ENCODE data around the gene TCEAL8.
A peak's percentile ranks its signal among the peaks of the same experiment; 100 is the strongest.

Gene TCEAL8

GRCh38 chrX:103275947-103276567 lies 21.1 kb upstream of the TCEAL8 start:
- Mint-ChIP-seq H3K9me3 (peaks cover 38% of the 10 kb centered on the region), H3K4me3 (peak overlapping the region; percentile 71), H3K27ac (no peak overlapping the region), H3K36me3 (ENCODE audit: low read depth) (peaks cover 5% of the 10 kb centered on the region), H3K4me1 (peaks cover 19% of the 10 kb centered on the region), H3K27me3 (ENCODE audit: low read depth, poor library complexity) (peaks cover 22% of the 10 kb centered on the region)
- no peak for TF ChIP-seq CTCF (IDR thresholded peaks at IDR 0.05)
- DNase-seq: no peak

GRCh38 chrX:103274284-103274683 lies 19.3 kb upstream of the TCEAL8 start:
- Mint-ChIP-seq H3K4me3 (no peak overlapping the region), H3K4me1 (peaks cover 19% of the 10 kb centered on the region), H3K36me3 (ENCODE audit: low read depth) (peaks cover 5% of the 10 kb centered on the region), H3K9me3 (peaks cover 30% of the 10 kb centered on the region), H3K27me3 (ENCODE audit: low read depth, poor library complexity) (peaks cover 22% of the 10 kb centered on the region), H3K27ac (no peak overlapping the region)
- no peak for DNase-seq
- no peak for TF ChIP-seq CTCF (IDR thresholded peaks at IDR 0.05)

GRCh38 chrX:103258275-103258674 lies 3.3 kb upstream of the TCEAL8 start:
- peaks cover 10% of the 10 kb centered on the region for H3K36me3 Mint-ChIP-seq (ENCODE audit: low read depth)
- H3K4me1 Mint-ChIP-seq: peaks cover 35% of the 10 kb centered on the region
- no peak for DNase-seq
- no peak for TF ChIP-seq CTCF (IDR thresholded peaks at IDR 0.05)
- no peaks in the 10 kb centered on the region for H3K27me3 Mint-ChIP-seq (ENCODE audit: low read depth, poor library complexity)
- no peak overlapping the region for H3K27ac Mint-ChIP-seq
- peaks cover 20% of the 10 kb centered on the region for H3K9me3 Mint-ChIP-seq
- no peak overlapping the region for H3K4me3 Mint-ChIP-seq

- Mint-ChIP-seq H3K27ac (no peak overlapping the region), H3K4me3 (no peak overlapping the region), H3K9me3 (peaks cover 10% of the 10 kb centered on the region), H3K36me3 (ENCODE audit: low read depth) (peaks cover 18% of the 10 kb centered on the region), H3K27me3 (ENCODE audit: low read depth, poor library complexity) (no peaks in the 10 kb centered on the region), H3K4me1 (peaks cover 51% of the 10 kb centered on the region)
- TF ChIP-seq CTCF (IDR thresholded peaks at IDR 0.05): no peak
- DNase-seq: no peak
Observed at GRCh38 chrX:103256651-103257050, 1.7 kb upstream of the TCEAL8 start.

- peak overlapping the region; percentile 90 for H3K4me3 Mint-ChIP-seq
- peak; percentile 71 for DNase-seq
- no peaks in the 10 kb centered on the region for H3K27me3 Mint-ChIP-seq (ENCODE audit: low read depth, poor library complexity)
- peaks cover 10% of the 10 kb centered on the region for H3K9me3 Mint-ChIP-seq
- peaks cover 58% of the 10 kb centered on the region for H3K4me1 Mint-ChIP-seq
- TF ChIP-seq CTCF (IDR thresholded peaks at IDR 0.05): no peak
- peaks cover 18% of the 10 kb centered on the region for H3K36me3 Mint-ChIP-seq (ENCODE audit: low read depth)
- peak overlapping the region; percentile 98 for H3K27ac Mint-ChIP-seq
Observed at GRCh38 chrX:103254171-103254824, 657 bp downstream of the TCEAL8 start.

GRCh38 chrX:103253608-103254007 lies 1.3 kb downstream of the TCEAL8 start:
- Mint-ChIP-seq H3K4me3 (peak overlapping the region; percentile 90), H3K4me1 (peaks cover 58% of the 10 kb centered on the region), H3K27me3 (ENCODE audit: low read depth, poor library complexity) (no peaks in the 10 kb centered on the region), H3K36me3 (ENCODE audit: low read depth) (peaks cover 18% of the 10 kb centered on the region), H3K9me3 (peaks cover 10% of the 10 kb centered on the region), H3K27ac (peak overlapping the region; percentile 98)
- DNase-seq: no peak
- TF ChIP-seq CTCF (IDR thresholded peaks at IDR 0.05): no peak

Data from nephron progenitor cell (in vitro differentiated cells).